SK-N-SH (cell line): ENCODE results near the gene SLC9A4. TPM values are rescaled to one million over a fixed set of nuclear protein-coding genes. Genes with fewer than 3 reads are reported as not detected.

ENCODE experiments used
- CTCF ChIA-PET: fragments of 300-600, 350-600 bp; formaldehyde crosslinking; extraction: SDS; loops from one replicate; lab custom pipeline; 2021; lab: Yijun Ruan, JAX
- POLR2A ChIA-PET: fragments of 350-600 bp; sonication (Branson Sonifier 250); formaldehyde crosslinking; extraction: SDS; loops from one replicate; lab custom pipeline; 2020; ENCODE audit warnings: antibody characterized with exemption, inconsistent platforms; lab: Yijun Ruan, JAX
- DNase-seq: peaks from one replicate; pipeline ENCODE4 v3.0.0; 2012
- H2AFZ ChIP-seq: fragments of 200-600 bp; sonication (generic); 2 replicates; pipeline ENCODE4 v1.8.1; 2016; ENCODE audit warnings: antibody characterized with exemption, mild to moderate bottlenecking, low read depth
- H3F3A ChIP-seq: fragments of 200-600 bp; sonication (generic); replicated peaks from 2 replicates; pipeline ENCODE3; 2016; ENCODE audit warnings: antibody characterized with exemption, mild to moderate bottlenecking; ENCODE audit not compliant: insufficient read depth
- H3K27ac ChIP-seq, 2 experiments: fragments of 200-500 bp in 1 of 2; fragments of 200-600 bp in 1 of 2; sonication (Bioruptor generic) in 1 of 2; sonication (generic), shearing (Covaris generic) in 1 of 2; 2 replicates each; pipeline versions ENCODE4 v1.5.1 to v1.6.1; 2014 to 2016; ENCODE audit warnings: low read depth in 2 of 2, inconsistent platforms in 1 of 2, low read length in 1 of 2, mild to moderate bottlenecking in 1 of 2, mixed read lengths in 1 of 2
- H3K27me3 ChIP-seq: fragments of 200-600 bp; sonication (generic), shearing (Covaris generic); 2 replicates; pipeline ENCODE4 v1.6.1; 2016; ENCODE audit warnings: mixed run types; ENCODE audit not compliant: insufficient read depth
- H3K36me3 ChIP-seq, 2 experiments: fragments of 200-500 bp in 1 of 2; fragments of 200-600 bp in 1 of 2; sonication (Bioruptor generic) in 1 of 2; sonication (generic) in 1 of 2; replicated peaks in 1 of 2; 2 replicates each; pipeline versions ENCODE3 to v1.5.1; 2014 to 2016; ENCODE audit warnings: low read length in 1 of 2, mild to moderate bottlenecking in 1 of 2; ENCODE audit not compliant: insufficient read depth in 2 of 2, control insufficient read depth in 1 of 2
- H3K4me1 ChIP-seq, 2 experiments: fragments of 200-500 bp in 1 of 2; fragments of 200-600 bp in 1 of 2; sonication (Bioruptor generic) in 1 of 2; sonication (generic), shearing (Covaris generic) in 1 of 2; 2 replicates each; pipeline versions ENCODE4 v1.5.1 to v1.6.1; 2014 to 2016; ENCODE audit warnings: low read depth in 1 of 2, low read length in 1 of 2, mixed run types in 1 of 2; ENCODE audit not compliant: insufficient read depth in 2 of 2, control insufficient read depth in 1 of 2
- H3K4me2 ChIP-seq: fragments of 200-600 bp; sonication (generic), shearing (Covaris generic); 2 replicates; pipeline ENCODE4 v1.6.1; 2017; ENCODE audit warnings: mixed run types
- H3K4me3 ChIP-seq, 2 experiments: fragments of 200-500 bp in 1 of 2; fragments of 200-600 bp in 1 of 2; sonication (Bioruptor generic) in 1 of 2; sonication (generic), shearing (Covaris generic) in 1 of 2; 2 replicates each; pipeline versions ENCODE4 v1.5.1 to v1.8.1; 2014 to 2016; ENCODE audit warnings: low read depth in 2 of 2, inconsistent platforms in 1 of 2, low read length in 1 of 2, mild to moderate bottlenecking in 1 of 2, mixed read lengths in 1 of 2, moderate library complexity in 1 of 2
- H3K79me2 ChIP-seq: fragments of 200-600 bp; sonication (generic); 2 replicates; pipeline ENCODE4 v1.8.1; 2017; ENCODE audit warnings: mild to moderate bottlenecking; ENCODE audit not compliant: insufficient read depth
- H3K9ac ChIP-seq: fragments of 200-600 bp; sonication (generic); 2 replicates; pipeline ENCODE4 v1.6.1; 2017; ENCODE audit warnings: mixed run types
- H3K9me2 ChIP-seq: fragments of 200-600 bp; sonication (generic); 2 replicates; pipeline ENCODE4 v1.6.1; 2017; ENCODE audit warnings: mixed run types
- H3K9me3 ChIP-seq: fragments of 200-600 bp; sonication (generic); 2 replicates; pipeline ENCODE4 v1.6.1; 2017; ENCODE audit warnings: mixed run types, mild to moderate bottlenecking, moderate library complexity
- H4K20me1 ChIP-seq: fragments of 200-600 bp; sonication (generic); 2 replicates; pipeline ENCODE4 v1.6.1; 2017; ENCODE audit warnings: mild to moderate bottlenecking, mixed run types; ENCODE audit not compliant: insufficient read depth
- CHD2 ChIP-seq: fragments of 150-350 bp; IDR thresholded peaks from 2 replicates; pipeline ENCODE4 v1.6.1; 2018; ENCODE audit warnings: low read length; ENCODE audit not compliant: partially characterized antibody
- CTCF ChIP-seq: fragments of 200-600 bp; sonication (generic); IDR thresholded peaks from 2 replicates; pipeline ENCODE4 v1.6.1; 2017; ENCODE audit warnings: antibody characterized with exemption, mild to moderate bottlenecking, moderate library complexity
- ELF1 ChIP-seq: IDR thresholded peaks from 2 replicates; pipeline ENCODE4 v1.4.0; 2012
- EZH2phosphoT487 ChIP-seq: fragments of 200-600 bp; sonication (generic); IDR thresholded peaks from 2 replicates; pipeline ENCODE4 v1.6.1; 2017; ENCODE audit warnings: low read depth, mixed run types, mild to moderate bottlenecking, antibody characterized with exemption, moderate library complexity, borderline replicate concordance
- FOXJ3 ChIP-seq: sonication (generic); formaldehyde crosslinking; IDR thresholded peaks from 2 replicates; pipeline ENCODE4 v1.5.1; 2020; ENCODE audit warnings: mild to moderate bottlenecking, missing genetic modification reagents
- JUND ChIP-seq: IDR thresholded peaks from 2 replicates; pipeline ENCODE4 v1.4.0; 2012
- MXI1 ChIP-seq: IDR thresholded peaks from 2 replicates; pipeline ENCODE4 v1.6.1; 2012; ENCODE audit warnings: mild to moderate bottlenecking, low read depth, low read length, improper control_type of control experiment
- PBX3 ChIP-seq: IDR thresholded peaks from 2 replicates; pipeline ENCODE4; 2012
- POLR2AphosphoS5 ChIP-seq: IDR thresholded peaks from 2 replicates; pipeline ENCODE4 v1.6.1; 2012; ENCODE audit warnings: low read depth, low read length
- RCOR1 ChIP-seq: fragments of 150-350 bp; IDR thresholded peaks from 2 replicates; pipeline ENCODE4 v1.6.1; 2017; ENCODE audit warnings: antibody characterized with exemption, low read length
- REST ChIP-seq: IDR thresholded peaks from 2 replicates; pipeline ENCODE4 v1.6.1; 2012; ENCODE audit warnings: mild to moderate bottlenecking, low read depth, low read length, moderate library complexity
- TEAD4 ChIP-seq: IDR thresholded peaks from 2 replicates; pipeline ENCODE4 v1.4.0; 2012; ENCODE audit warnings: mild to moderate bottlenecking, borderline replicate concordance; ENCODE audit not compliant: insufficient read depth
- USF1 ChIP-seq: IDR thresholded peaks from 2 replicates; pipeline ENCODE4 v1.4.0; 2012; ENCODE audit warnings: low read depth, borderline replicate concordance
- ZBTB33 ChIP-seq: IDR thresholded peaks from 2 replicates; pipeline ENCODE4 v1.4.0; 2012; ENCODE audit warnings: low read depth, borderline replicate concordance
- WGBS: methylation state at CpG from one replicate; pipeline ENCODE4 v1.1.6; 2017; ENCODE audit warnings: low lambda C conversion rate; 5-methylcytosine and 5-hydroxymethylcytosine counted together
- polyA plus RNA-seq, 3 experiments: library from polyadenylated mRNA; depleted of rRNA; stranded (reverse); fragments of >200 nt; gene quantifications; 2 replicates each; pipeline ENCODE4 v1.2.3, GENCODE V29; 2012

Gene SLC9A4
- polyA plus RNA-seq, 1 of the 3 experiments (the other 2 are of a cell fraction): 0.07 TPM

GRCh38 chr2:102544182-102544581, 71.2 kb downstream of the SLC9A4 start:
- H2AFZ ChIP-seq: no peak overlapping the region
- H3K27me3 ChIP-seq: peaks cover 16% of the 10 kb centered on the region
- H3K4me2 ChIP-seq: no peak overlapping the region
- no peak overlapping the region for H3K27ac ChIP-seq
- H3K9ac ChIP-seq: no peak overlapping the region
- ChIA-PET POLR2A (no interaction called here), CTCF (no interaction called here)
- no peaks in the 10 kb centered on the region for H4K20me1 ChIP-seq
- TF ChIP-seq ZBTB33 (no peak), EZH2phosphoT487 (no peak), FOXJ3 (CRISPR knock-in tag) (no peak), USF1 (no peak), MXI1 (no peak), RCOR1 (no peak), PBX3 (no peak)
- no peaks in the 10 kb centered on the region for H3F3A ChIP-seq
- no peaks in the 10 kb centered on the region for H3K9me2 ChIP-seq
- no peak overlapping the region for H3K4me3 ChIP-seq
- no peaks in the 10 kb centered on the region for H3K4me1 ChIP-seq
- no peaks in the 10 kb centered on the region for H3K36me3 ChIP-seq
- no peak for DNase-seq
- no peaks in the 10 kb centered on the region for H3K79me2 ChIP-seq
- WGBS: 0% methylated on average over 1 of the region's 1 CpG
- no peaks in the 10 kb centered on the region; the same call in 1 of the 2 replicates for H3K9me3 ChIP-seq

GRCh38 chr2:102547462-102547861, 74.4 kb downstream of the SLC9A4 start:
- ChIA-PET POLR2A (no interaction called here), CTCF (no interaction called here)
- 5% methylated on average over 2 of the region's 2 CpGs for WGBS
- Histone ChIP-seq H4K20me1 (no peaks in the 10 kb centered on the region), H3K4me3 (no peak overlapping the region), H3K9me3 (no peaks in the 10 kb centered on the region; the same call in 1 of the 2 replicates), H3K36me3 (no peaks in the 10 kb centered on the region), H3K9ac (no peak overlapping the region), H3K9me2 (no peaks in the 10 kb centered on the region), H3F3A (no peaks in the 10 kb centered on the region), H2AFZ (no peak overlapping the region), H3K4me1 (no peaks in the 10 kb centered on the region), H3K4me2 (no peak overlapping the region), H3K27ac (no peak overlapping the region), H3K27me3 (no peaks in the 10 kb centered on the region), H3K79me2 (no peaks in the 10 kb centered on the region)
- DNase-seq: no peak
- no peak for TF ChIP-seq JUND
- TF ChIP-seq ELF1: no peak
- TF ChIP-seq REST: no peak
- TF ChIP-seq MXI1: no peak
- TF ChIP-seq POLR2AphosphoS5: no peak
- no peak for TF ChIP-seq TEAD4
- TF ChIP-seq CHD2: no peak
- no peak for TF ChIP-seq CTCF
